IMR-90 (cell line): Measurements from ENCODE around the gene RRP15. TPM values are rescaled to one million over a fixed set of nuclear protein-coding genes. Genes with fewer than 3 reads are reported as not detected.
"Not testable (repeated sequence)": the region's sequence is repeated elsewhere in the genome, so short reads cannot be mapped to it uniquely, and the experiment has no call there.

ENCODE experiments used
- ATAC-seq: fragments of 200-7000 bp; cut with Tn5 transposase; 2 replicates; pipeline ENCODE4 v1.9.1; 2020; ENCODE audit warnings: low read depth, mild to moderate bottlenecking, moderate library complexity
- BruUV-seq: library from RNA; stranded (reverse); fragments of 400-500 nt; replicated peaks from 2 replicates; lab custom pipeline; 2021; lab: Mats Ljungman, UMichigan
- CTCF ChIA-PET: fragments of 300-600 bp; formaldehyde crosslinking; extraction: SDS; loops from one replicate; lab custom pipeline; 2021; ENCODE audit warnings: antibody characterized with exemption; lab: Yijun Ruan, JAX
- POLR2A ChIA-PET: fragments of 300-600 bp; sonication (Branson Sonifier 250); formaldehyde crosslinking; loops from one replicate; lab custom pipeline; 2022; ENCODE audit warnings: antibody characterized with exemption; ENCODE audit not compliant: unreplicated experiment; lab: Charles Lee
- DNase-seq: peaks from one replicate; pipeline ENCODE4 v3.0.0; 2013
- H2AFZ ChIP-seq: replicated peaks from 2 replicates; pipeline ENCODE3; 2013; ENCODE audit warnings: low read length, mild to moderate bottlenecking; ENCODE audit not compliant: poor library complexity
- H2AK5ac ChIP-seq: 2 replicates; pipeline ENCODE4 v1.6.1; 2013; ENCODE audit warnings: low read depth, low read length, inconsistent platforms
- H2AK9ac ChIP-seq: replicated peaks from 2 replicates; pipeline ENCODE3; 2013; ENCODE audit warnings: mild to moderate bottlenecking, low read depth, low read length, moderate library complexity; ENCODE audit not compliant: poor library complexity
- H2BK120ac ChIP-seq: 2 replicates; pipeline ENCODE4 v1.6.1; 2013; ENCODE audit warnings: low read depth, low read length, inconsistent platforms
- H2BK15ac ChIP-seq: 3 replicates; pipeline ENCODE4 v1.6.1; 2013; ENCODE audit warnings: low read depth, low read length, inconsistent platforms
- H2BK20ac ChIP-seq: 2 replicates; pipeline ENCODE4 v1.6.1; 2013; ENCODE audit warnings: low read depth, mild to moderate bottlenecking, inconsistent platforms, low read length, moderate library complexity
- H2BK5ac ChIP-seq: 2 replicates; pipeline ENCODE4 v1.6.1; 2013; ENCODE audit warnings: mild to moderate bottlenecking, low read depth, low read length, inconsistent platforms; ENCODE audit not compliant: poor library complexity, severe bottlenecking
- H3K14ac ChIP-seq: replicated peaks from 2 replicates; pipeline ENCODE4 v1.6.1; 2013; ENCODE audit warnings: low read depth, low read length, inconsistent platforms
- H3K18ac ChIP-seq: 2 replicates; pipeline ENCODE4 v1.6.1; 2013; ENCODE audit warnings: low read depth, low read length, control low read depth
- H3K23ac ChIP-seq: 2 replicates; pipeline ENCODE4 v1.6.1; 2013; ENCODE audit warnings: low read depth, low read length, inconsistent platforms
- H3K27ac ChIP-seq: 2 replicates; pipeline ENCODE4 v1.5.1; 2013; ENCODE audit warnings: mild to moderate bottlenecking, control low read depth, low read length; ENCODE audit not compliant: insufficient read depth
- H3K27me3 ChIP-seq: 2 replicates; pipeline ENCODE4 v1.6.1; 2013; ENCODE audit warnings: low read length; ENCODE audit not compliant: control insufficient read depth, insufficient read depth
- H3K36me3 ChIP-seq: 2 replicates; pipeline ENCODE4 v1.6.1; 2013; ENCODE audit warnings: low read length, mixed read lengths; ENCODE audit not compliant: control insufficient read depth, insufficient read depth
- H3K4ac ChIP-seq: 2 replicates; pipeline ENCODE4 v1.6.1; 2013; ENCODE audit warnings: low read depth, low read length, inconsistent platforms
- H3K4me1 ChIP-seq: 2 replicates; pipeline ENCODE4 v1.6.1; 2013; ENCODE audit warnings: low read length, mixed read lengths; ENCODE audit not compliant: control insufficient read depth, insufficient read depth
- H3K4me2 ChIP-seq: 2 replicates; pipeline ENCODE4 v1.6.1; 2013; ENCODE audit warnings: low read depth, mild to moderate bottlenecking, control low read depth, low read length, moderate library complexity
- H3K4me3 ChIP-seq: 2 replicates; pipeline ENCODE4 v1.5.1; 2013; ENCODE audit warnings: low read depth, mild to moderate bottlenecking, control low read depth, low read length, moderate library complexity; ENCODE audit not compliant: insufficient read depth
- H3K56ac ChIP-seq: 2 replicates; pipeline ENCODE4 v1.6.1; 2013; ENCODE audit warnings: low read length, inconsistent platforms; ENCODE audit not compliant: insufficient read depth; ENCODE audit errors: extremely low read depth
- H3K79me1 ChIP-seq, 2 experiments: 2 replicates each; pipeline ENCODE4 v1.6.1; 2013; ENCODE audit warnings: low read length in 2 of 2, inconsistent platforms in 1 of 2, low read depth in 1 of 2
- H3K9ac ChIP-seq: 2 replicates; pipeline ENCODE4 v1.6.1; 2013; ENCODE audit warnings: low read depth, low read length, control low read depth
- H3K9me1 ChIP-seq: 2 replicates; pipeline ENCODE4 v1.6.1; 2013; ENCODE audit warnings: low read length, inconsistent platforms; ENCODE audit not compliant: insufficient read depth
- H3K9me3 ChIP-seq: 2 replicates; pipeline ENCODE4 v1.6.1; 2013; ENCODE audit warnings: low read length; ENCODE audit not compliant: control insufficient read depth, insufficient read depth
- H4K20me1 ChIP-seq: 2 replicates; pipeline ENCODE4 v1.6.1; 2013; ENCODE audit warnings: low read length, inconsistent platforms; ENCODE audit not compliant: insufficient read depth
- H4K5ac ChIP-seq: 2 replicates; pipeline ENCODE4 v1.6.1; 2013; ENCODE audit warnings: mild to moderate bottlenecking, low read depth, low read length, control low read depth
- H4K8ac ChIP-seq, 2 experiments: 2 replicates each; pipeline ENCODE4 v1.6.1; 2013; ENCODE audit warnings: low read depth in 2 of 2, low read length in 2 of 2, control low read depth in 1 of 2, inconsistent platforms in 1 of 2
- H4K91ac ChIP-seq: 2 replicates; pipeline ENCODE4 v1.6.1; 2013; ENCODE audit warnings: low read depth, low read length, inconsistent platforms; ENCODE audit not compliant: insufficient read depth
- POLR2A ChIP-seq: IDR thresholded peaks from 2 replicates; pipeline ENCODE4 v1.6.1; 2012; ENCODE audit warnings: mild to moderate bottlenecking, low read depth, low read length
- WGBS, 2 experiments: methylation state at CpG; one replicate each; pipeline versions ENCODE4 v1.1.5 to v1.1.7; 2013; ENCODE audit warnings: missing lambda C conversion rate in 2 of 2; ENCODE audit not compliant: insufficient read length in 1 of 2; ENCODE audit errors: extremely low coverage in 2 of 2; 5-methylcytosine and 5-hydroxymethylcytosine counted together
- dilution Hi-C: fragments of 300-500 bp; cut with HindIII; formaldehyde crosslinking; loops from one replicate; pipeline ENCODE4 v1.14.3; 2018; ENCODE audit warnings: low sequenced_read_pairs; ENCODE audit not compliant: unreplicated experiment
- in situ Hi-C: fragments of 300-500 bp; cut with MboI; formaldehyde crosslinking; loops from 3 replicates; pipeline ENCODE4 v1.14.3; 2019; ENCODE audit warnings: low sequenced_read_pairs, inconsistent platforms, mixed read lengths
- intact Hi-C: fragments of 100-400 bp; cut with micrococcal nuclease; formaldehyde crosslinking; loops from 2 replicates; pipeline ENCODE4 v1.10.0; 2022
- polyA plus RNA-seq, 3 experiments: library from polyadenylated mRNA; depleted of rRNA; stranded (reverse); fragments of >200 nt; gene quantifications; 2 replicates each; pipeline ENCODE4 v1.2.3, GENCODE V29; 2012; ENCODE audit warnings: low replicate concordance in 1 of 3
- total RNA-seq: library from RNA; depleted of rRNA; stranded (reverse); fragments of >200 nt; gene quantifications from 2 replicates; pipeline ENCODE4 v1.2.3, GENCODE V29; 2012
- TF ChIP-seq, protein P1 (sequence below): conservative IDR thresholded peaks from 2 replicates; pipeline ENCODE4 v1.5.1; 2012; ENCODE audit warnings: mild to moderate bottlenecking, low read depth, low read length, improper control_type of control experiment

Gene RRP15
- total and polyA plus RNA-seq, 2 of the 4 experiments (the other 2 are of a cell fraction) = 3.1 to 4.1 TPM

DNA sequence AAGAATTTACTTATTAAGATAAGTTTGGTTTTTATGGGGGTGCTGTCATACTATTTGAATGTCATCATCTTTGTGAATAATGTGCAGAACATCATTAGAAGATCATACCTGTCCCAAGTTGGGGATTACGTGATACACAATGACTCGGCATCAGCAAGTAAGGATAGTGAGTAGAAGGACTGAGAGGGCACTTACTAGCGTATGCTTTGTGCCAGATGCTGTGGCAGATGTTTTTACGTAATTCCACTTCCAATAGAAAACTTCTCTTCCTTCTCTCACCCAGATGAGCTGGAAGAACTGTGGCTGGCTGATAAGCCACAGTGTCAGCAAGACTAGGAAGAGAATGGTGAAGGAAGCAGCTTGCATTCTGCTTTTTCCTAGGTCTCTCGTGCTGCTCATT lies 32.0 kb downstream of the RRP15 start:
- H3K9ac ChIP-seq = no peak overlapping the region
- peak overlapping the region; percentile 91; the same call in 1 of the 2 replicates for H4K5ac ChIP-seq
- peak overlapping the region; percentile 71; the same call in 1 of the 2 replicates for H3K18ac ChIP-seq
- TF ChIP-seq, protein P1, sequence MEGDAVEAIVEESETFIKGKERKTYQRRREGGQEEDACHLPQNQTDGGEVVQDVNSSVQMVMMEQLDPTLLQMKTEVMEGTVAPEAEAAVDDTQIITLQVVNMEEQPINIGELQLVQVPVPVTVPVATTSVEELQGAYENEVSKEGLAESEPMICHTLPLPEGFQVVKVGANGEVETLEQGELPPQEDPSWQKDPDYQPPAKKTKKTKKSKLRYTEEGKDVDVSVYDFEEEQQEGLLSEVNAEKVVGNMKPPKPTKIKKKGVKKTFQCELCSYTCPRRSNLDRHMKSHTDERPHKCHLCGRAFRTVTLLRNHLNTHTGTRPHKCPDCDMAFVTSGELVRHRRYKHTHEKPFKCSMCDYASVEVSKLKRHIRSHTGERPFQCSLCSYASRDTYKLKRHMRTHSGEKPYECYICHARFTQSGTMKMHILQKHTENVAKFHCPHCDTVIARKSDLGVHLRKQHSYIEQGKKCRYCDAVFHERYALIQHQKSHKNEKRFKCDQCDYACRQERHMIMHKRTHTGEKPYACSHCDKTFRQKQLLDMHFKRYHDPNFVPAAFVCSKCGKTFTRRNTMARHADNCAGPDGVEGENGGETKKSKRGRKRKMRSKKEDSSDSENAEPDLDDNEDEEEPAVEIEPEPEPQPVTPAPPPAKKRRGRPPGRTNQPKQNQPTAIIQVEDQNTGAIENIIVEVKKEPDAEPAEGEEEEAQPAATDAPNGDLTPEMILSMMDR = no peak
- no peak for TF ChIP-seq POLR2A
- H2BK5ac ChIP-seq = peak overlapping the region; percentile 2
- no peak overlapping the region for H3K56ac ChIP-seq
- no TSS peak for BruUV-seq
- no peak for ATAC-seq
- 0 out of 2 replicates have a peak, but pooled peaks cover 3% of the 10 kb centered on the region for H3K9me1 ChIP-seq
- CTCF ChIA-PET = interaction anchor here (0.5 to 1.2 kb wide), 2 partner anchors 12 to 1344 kb away, joined by 3 read pairs; no protein-coding TSS in a partner anchor
- H2AK9ac ChIP-seq = no peak overlapping the region
- H3K4ac ChIP-seq = peak overlapping the region; percentile 65
- no peak overlapping the region for H2AK5ac ChIP-seq
- peak overlapping the region; percentile 72 for H2BK20ac ChIP-seq
- H3K9me3 ChIP-seq = no peaks in the 10 kb centered on the region
- no peak overlapping the region for H2AFZ ChIP-seq
- POLR2A ChIA-PET = no interaction called here
- peaks cover 0 to 6% of the 10 kb centered on the region in 2 experiments; a peak in 1 of 4 replicates for H3K79me1 ChIP-seq
- dilution Hi-C loops = no loop called here
- peak overlapping the region; percentile 8; the same call in 1 of the 2 replicates for H4K91ac ChIP-seq
- no peaks in the 10 kb centered on the region for H3K27me3 ChIP-seq
- H3K27ac ChIP-seq = no peak overlapping the region
- H3K4me2 ChIP-seq = no peak overlapping the region
- no peak overlapping the region for H3K23ac ChIP-seq
- peak overlapping the region in 1 of 2 experiments; percentile 11; a peak in 1 of 4 replicates for H4K8ac ChIP-seq
- H3K4me3 ChIP-seq = no peak overlapping the region
- H2BK120ac ChIP-seq = peak overlapping the region; percentile 74; the same call in 1 of the 2 replicates
- no peaks in the 10 kb centered on the region for H4K20me1 ChIP-seq
- no peak for DNase-seq
- H3K36me3 ChIP-seq = peaks cover 2% of the 10 kb centered on the region; the same call in 1 of the 2 replicates
- no CpG with 5 or more reads among the region's 5 CpGs for WGBS, 2 experiments
- H2BK15ac ChIP-seq = peak overlapping the region; percentile 26; the same call in 1 of the 3 replicates
- intact Hi-C loops = no loop called here
- H3K4me1 ChIP-seq = peaks cover 5% of the 10 kb centered on the region; the same call in 1 of the 2 replicates
- in situ Hi-C loops = no loop called here
- H3K14ac ChIP-seq = no peak overlapping the region

DNA sequence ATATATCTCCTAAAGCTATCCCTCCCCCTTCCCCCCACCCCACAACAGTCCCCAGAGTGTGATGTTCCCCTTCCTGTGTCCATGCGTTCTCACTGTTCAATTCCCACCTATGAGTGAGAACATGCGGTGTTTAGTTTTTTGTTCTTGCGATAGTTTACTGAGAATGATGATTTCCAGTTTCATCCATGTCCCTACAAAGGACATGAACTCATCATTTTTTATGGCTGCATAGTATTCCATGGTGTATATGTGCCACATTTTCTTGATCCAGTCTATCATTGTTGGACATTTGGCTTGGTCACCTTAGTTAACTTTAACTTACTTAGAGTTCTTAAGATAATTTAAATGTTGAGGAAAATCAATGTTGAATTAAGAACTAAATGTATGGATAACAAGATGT lies 35.1 kb downstream of the RRP15 start:
- H3K4me1 ChIP-seq, H3K23ac ChIP-seq, H2BK120ac ChIP-seq, H3K56ac ChIP-seq, H3K4me2 ChIP-seq, DNase-seq, dilution Hi-C loops, H2AK5ac ChIP-seq, H3K4me3 ChIP-seq, H3K18ac ChIP-seq, H3K79me1 ChIP-seq, H3K9me3 ChIP-seq, H3K27me3 ChIP-seq, H4K91ac ChIP-seq, H3K4ac ChIP-seq, POLR2A ChIA-PET, H3K14ac ChIP-seq, ATAC-seq, H3K27ac ChIP-seq, intact Hi-C loops, H2BK20ac ChIP-seq, BruUV-seq, H2BK5ac ChIP-seq, H4K5ac ChIP-seq, H3K9ac ChIP-seq, H2AK9ac ChIP-seq, H4K20me1 ChIP-seq, H2AFZ ChIP-seq, H3K9me1 ChIP-seq, H4K8ac ChIP-seq, H2BK15ac ChIP-seq: not testable (repeated sequence)
- CTCF ChIA-PET = interaction anchor here (0.6 to 0.9 kb wide), 2 partner anchors 21 to 675 kb away, joined by 3 read pairs; no protein-coding TSS in a partner anchor
- H3K36me3 ChIP-seq = peaks cover 11% of the 10 kb centered on the region
- in situ Hi-C loops = loop anchor here (10.0 kb wide), 2 partner anchors 1345 to 1495 kb away; no protein-coding TSS in a partner anchor
- WGBS, 2 experiments = no CpG with 5 or more reads among the region's 3 CpGs
